Body of pancreas (tissue), 4 donors: ENCODE measurements around the gene MBNL1.

ENCODE experiments used
- POLR2A ChIP-seq, 3 donors: fragments of 450-650 bp; IDR thresholded peaks; one replicate each; pipeline ENCODE4 v1.6.1; 2016; ENCODE audit warnings: antibody characterized with exemption in 3 of 3, mild to moderate bottlenecking in 2 of 3
- TF ChIP-seq, protein P1 (sequence below), 7 experiments: fragments of 450-650 bp in 4 of 7; fragments of 200-600 bp in 3 of 7; sonication (generic) in 3 of 7; IDR thresholded peaks; one replicate each; pipeline ENCODE4 v1.5.1; 2016 to 2019; ENCODE audit warnings: antibody characterized with exemption in 7 of 7

DNA sequence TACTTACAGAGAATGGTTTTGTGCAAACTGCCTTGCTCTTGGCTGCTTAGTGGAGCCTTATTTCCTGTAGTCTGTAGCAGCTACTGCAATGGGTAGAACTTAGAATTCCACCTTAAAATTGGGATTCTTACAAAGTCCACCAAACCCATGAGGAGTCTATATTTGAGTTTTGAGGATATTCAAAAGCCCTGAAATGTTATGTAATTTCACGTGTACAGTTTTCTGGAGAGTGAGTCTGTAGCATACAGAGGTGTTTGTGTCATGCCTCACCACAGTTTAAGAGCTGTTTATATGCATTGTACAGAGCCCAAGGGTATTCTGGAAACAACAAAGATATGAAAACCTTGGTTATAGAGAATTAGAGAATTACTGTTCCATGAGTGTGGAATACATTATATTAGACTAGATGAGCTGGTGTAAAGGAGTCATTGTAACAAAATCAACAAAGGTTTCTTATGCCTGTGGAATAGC is 114.4 kb downstream of the MBNL1 start:
- TF ChIP-seq, protein P1, sequence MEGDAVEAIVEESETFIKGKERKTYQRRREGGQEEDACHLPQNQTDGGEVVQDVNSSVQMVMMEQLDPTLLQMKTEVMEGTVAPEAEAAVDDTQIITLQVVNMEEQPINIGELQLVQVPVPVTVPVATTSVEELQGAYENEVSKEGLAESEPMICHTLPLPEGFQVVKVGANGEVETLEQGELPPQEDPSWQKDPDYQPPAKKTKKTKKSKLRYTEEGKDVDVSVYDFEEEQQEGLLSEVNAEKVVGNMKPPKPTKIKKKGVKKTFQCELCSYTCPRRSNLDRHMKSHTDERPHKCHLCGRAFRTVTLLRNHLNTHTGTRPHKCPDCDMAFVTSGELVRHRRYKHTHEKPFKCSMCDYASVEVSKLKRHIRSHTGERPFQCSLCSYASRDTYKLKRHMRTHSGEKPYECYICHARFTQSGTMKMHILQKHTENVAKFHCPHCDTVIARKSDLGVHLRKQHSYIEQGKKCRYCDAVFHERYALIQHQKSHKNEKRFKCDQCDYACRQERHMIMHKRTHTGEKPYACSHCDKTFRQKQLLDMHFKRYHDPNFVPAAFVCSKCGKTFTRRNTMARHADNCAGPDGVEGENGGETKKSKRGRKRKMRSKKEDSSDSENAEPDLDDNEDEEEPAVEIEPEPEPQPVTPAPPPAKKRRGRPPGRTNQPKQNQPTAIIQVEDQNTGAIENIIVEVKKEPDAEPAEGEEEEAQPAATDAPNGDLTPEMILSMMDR (IDR thresholded peaks at IDR 0.05) = no peak
- no peak for TF ChIP-seq POLR2A (IDR thresholded peaks at IDR 0.05)
